Prostate gland (tissue), 2 donors: ENCODE data around the gene CCDC146.

Experiments
- POLR2A ChIP-seq: fragments of 450-650 bp; IDR thresholded peaks from one replicate; pipeline ENCODE4 v1.6.1; 2016; ENCODE audit warnings: antibody characterized with exemption, mild to moderate bottlenecking
- POLR2AphosphoS5 ChIP-seq: sonication (generic); formaldehyde crosslinking; IDR thresholded peaks from one replicate; pipeline ENCODE4 v1.6.1; 2017; ENCODE audit warnings: antibody characterized with exemption
- TF ChIP-seq, protein P1 (sequence below), 4 experiments: fragments of 200-600 bp in 2 of 4; fragments of 450-650 bp in 2 of 4; sonication (generic) in 2 of 4; IDR thresholded peaks; 1 replicate in 3 of 4; 2 replicates in 1 of 4; pipeline ENCODE4 v1.5.1; 2016 to 2019; ENCODE audit warnings: antibody characterized with exemption in 4 of 4, mild to moderate bottlenecking in 2 of 4, moderate library complexity in 2 of 4

DNA sequence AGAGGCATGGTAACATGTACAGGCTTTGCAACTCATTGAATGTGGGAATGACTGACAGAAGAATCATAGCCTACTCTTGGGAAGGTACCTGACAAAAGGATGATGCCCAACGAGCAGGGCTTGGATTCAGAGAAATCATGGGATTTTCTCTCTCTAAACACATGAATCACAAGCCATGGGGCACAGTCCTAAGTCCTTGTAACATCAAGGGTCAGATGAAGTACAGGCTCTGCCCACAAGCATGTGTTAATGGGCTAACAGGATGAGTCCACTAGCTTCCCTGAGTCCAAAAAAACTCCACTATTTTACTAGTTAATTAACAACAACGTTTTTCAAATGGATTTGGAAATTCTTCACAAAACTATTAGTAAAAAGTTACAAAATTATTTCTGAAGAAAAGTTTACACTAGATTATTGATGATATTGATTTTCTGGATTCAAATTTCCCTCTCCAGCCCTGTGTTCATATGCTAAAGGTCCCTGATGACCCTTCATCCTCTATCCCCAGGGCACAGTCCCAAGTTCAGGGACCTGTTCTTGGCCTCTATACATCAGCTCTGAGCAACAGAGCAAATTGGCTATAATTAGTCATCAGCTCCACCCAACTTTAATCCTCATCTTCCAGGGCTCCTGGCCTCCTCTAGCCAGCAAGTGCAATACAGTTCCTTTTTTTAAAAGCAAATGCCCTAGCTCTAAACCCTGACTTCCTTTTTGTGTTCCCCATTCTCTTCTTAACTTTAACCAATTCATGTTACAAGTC is 194.0 kb downstream of the CCDC146 start:
- TF ChIP-seq, protein P1, sequence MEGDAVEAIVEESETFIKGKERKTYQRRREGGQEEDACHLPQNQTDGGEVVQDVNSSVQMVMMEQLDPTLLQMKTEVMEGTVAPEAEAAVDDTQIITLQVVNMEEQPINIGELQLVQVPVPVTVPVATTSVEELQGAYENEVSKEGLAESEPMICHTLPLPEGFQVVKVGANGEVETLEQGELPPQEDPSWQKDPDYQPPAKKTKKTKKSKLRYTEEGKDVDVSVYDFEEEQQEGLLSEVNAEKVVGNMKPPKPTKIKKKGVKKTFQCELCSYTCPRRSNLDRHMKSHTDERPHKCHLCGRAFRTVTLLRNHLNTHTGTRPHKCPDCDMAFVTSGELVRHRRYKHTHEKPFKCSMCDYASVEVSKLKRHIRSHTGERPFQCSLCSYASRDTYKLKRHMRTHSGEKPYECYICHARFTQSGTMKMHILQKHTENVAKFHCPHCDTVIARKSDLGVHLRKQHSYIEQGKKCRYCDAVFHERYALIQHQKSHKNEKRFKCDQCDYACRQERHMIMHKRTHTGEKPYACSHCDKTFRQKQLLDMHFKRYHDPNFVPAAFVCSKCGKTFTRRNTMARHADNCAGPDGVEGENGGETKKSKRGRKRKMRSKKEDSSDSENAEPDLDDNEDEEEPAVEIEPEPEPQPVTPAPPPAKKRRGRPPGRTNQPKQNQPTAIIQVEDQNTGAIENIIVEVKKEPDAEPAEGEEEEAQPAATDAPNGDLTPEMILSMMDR (IDR thresholded peaks at IDR 0.05), result no peak
- no peak for TF ChIP-seq POLR2AphosphoS5
- no peak for TF ChIP-seq POLR2A
